ENCODE data around the gene KCNK4.

The KCNK4 gene

GRCh38 chr11:64287676-64288352 lies 3.3 kb upstream of the KCNK4 start:
- ChIA-PET CTCF (interaction anchor here (1.0 to 14.3 kb wide), 3 partner anchors 9 to 23 kb away, joined by 3 to 186 read pairs (median 3); partner anchors contain the start of genes CATSPERZ and ESRRA), POLR2A (interaction anchor here (0.6 kb wide), 1 partner anchor 22 kb away, joined by 3 read pairs; no protein-coding TSS in a partner anchor)

GRCh38 chr11:64288353-64288750 lies 2.8 kb upstream of the KCNK4 start:
- ChIA-PET CTCF (interaction anchor here (1.0 to 14.3 kb wide), 2 partner anchors 9 to 15 kb away, joined by 3 to 186 read pairs; partner anchors contain the start of genes CATSPERZ and ESRRA), POLR2A (interaction anchor here (0.6 kb wide), 1 partner anchor 22 kb away, joined by 3 read pairs; no protein-coding TSS in a partner anchor)
- DNase-seq (ENCODE audit: extremely low spot score): no peak
- TF ChIP-seq CTCF (IDR thresholded peaks at IDR 0.05; ENCODE audit: control extremely low read depth, extremely low read depth, low read depth, missing control alignments): no peak

More at GRCh38 chr11:64287676-64288352, 3.3 kb upstream of the KCNK4 start:
- no peak for TF ChIP-seq CTCF (IDR thresholded peaks at IDR 0.05; ENCODE audit: control extremely low read depth, extremely low read depth, low read depth, missing control alignments)
- DNase-seq (ENCODE audit: extremely low spot score): no peak

- no peak for TF ChIP-seq CTCF (IDR thresholded peaks at IDR 0.05; ENCODE audit: control extremely low read depth, extremely low read depth, low read depth, missing control alignments)
- CTCF ChIA-PET: interaction anchor here (1.8 to 14.3 kb wide), 2 partner anchors 14 to 38 kb away, joined by 5 to 186 read pairs; partner anchors contain the start of genes CATSPERZ, ESRRA and PLCB3
- DNase-seq (ENCODE audit: extremely low spot score): no peak
- POLR2A ChIA-PET: no interaction called here
Measured at GRCh38 chr11:64289002-64289564, 2.0 kb upstream of the KCNK4 start.

GRCh38 chr11:64290352-64291261 lies 495 bp upstream of the KCNK4 start:
- no peak for DNase-seq (ENCODE audit: extremely low spot score)
- POLR2A ChIA-PET: interaction anchor here (0.6 kb wide), 1 partner anchor 19 kb away, joined by 4 read pairs; no protein-coding TSS in a partner anchor
- no peak for TF ChIP-seq CTCF (IDR thresholded peaks at IDR 0.05; ENCODE audit: control extremely low read depth, extremely low read depth, low read depth, missing control alignments)
- CTCF ChIA-PET: interaction anchor here (0.8 to 14.3 kb wide), 3 partner anchors 12 to 86 kb away, joined by 3 to 186 read pairs (median 5); partner anchors contain the start of genes CATSPERZ, ESRRA and PLCB3

GRCh38 chr11:64291752-64292459 lies 804 bp downstream of the KCNK4 start:
- TF ChIP-seq CTCF (IDR thresholded peaks at IDR 0.05; ENCODE audit: control extremely low read depth, extremely low read depth, low read depth, missing control alignments): no peak
- DNase-seq (ENCODE audit: extremely low spot score): no peak
- POLR2A ChIA-PET: no interaction called here
- CTCF ChIA-PET: interaction anchor here (14.3 kb wide), 1 partner anchor 11 kb away, joined by 186 read pairs; the partner anchor contains the start of genes CATSPERZ and ESRRA

Measured in GM10248 (cell line).